ENCODE results near the gene AFAP1. TPM values are rescaled to one million over a fixed set of nuclear protein-coding genes. Genes with fewer than 3 reads are reported as not detected.

The AFAP1 gene
- total RNA-seq, 1 experiment from 2014 or later: 42.1 TPM

- Histone ChIP-seq H3K27me3 (ENCODE audit: low read length) (no peaks in the 10 kb centered on the region), H4K20me1 (ENCODE audit: low read length) (no peaks in the 10 kb centered on the region), H3K9me2 (replicated peaks; ENCODE audit: low read length) (no peaks in the 10 kb centered on the region), H3K27ac (ENCODE audit: low read length) (no peak overlapping the region), H3K4me1 (ENCODE audit: insufficient read depth, low read length) (peaks cover 32% of the 10 kb centered on the region), H3K9me3 (ENCODE audit: low read length) (peaks cover 7% of the 10 kb centered on the region; the same call in 1 of the 2 replicates), H3K4me2 (ENCODE audit: low read length) (no peak overlapping the region), H3K79me2 (ENCODE audit: low read length) (peaks cover 25% of the 10 kb centered on the region), H3K36me3 (ENCODE audit: low read depth, low read length) (peaks cover 58% of the 10 kb centered on the region), H2AFZ (ENCODE audit: low read length) (no peak overlapping the region), H3F3A (ENCODE audit: low read length, unreplicated experiment) (no peaks in the 10 kb centered on the region), H3K9ac (ENCODE audit: low read length) (no peak overlapping the region), H3K4me3 (ENCODE audit: low read length) (no peak overlapping the region)
- BruUV-seq (replicated peaks): no TSS peak
- no peak for TF ChIP-seq CTCF (conservative IDR thresholded peaks at IDR 0.05; ENCODE audit: low read depth, low read length)
- no peak for TF ChIP-seq EZH2phosphoT487 (IDR thresholded peaks at IDR 0.05; ENCODE audit: borderline replicate concordance, low read length)
- TF ChIP-seq EZH2 (IDR thresholded peaks at IDR 0.05; ENCODE audit: low read length, unreplicated experiment): no peak
- no peak for DNase-seq
- POLR2A ChIA-PET (ENCODE audit: unreplicated experiment): interaction anchor here (0.7 kb wide), 1 partner anchor 168 kb away, joined by 5 read pairs; no protein-coding TSS in a partner anchor
- CTCF ChIA-PET: no interaction called here
- no peak for ATAC-seq
- intact Hi-C loops (cut with micrococcal nuclease): no loop called here
Observed at GRCh38 chr4:7808181-7808580, 131.5 kb downstream of the AFAP1 start.

DNA sequence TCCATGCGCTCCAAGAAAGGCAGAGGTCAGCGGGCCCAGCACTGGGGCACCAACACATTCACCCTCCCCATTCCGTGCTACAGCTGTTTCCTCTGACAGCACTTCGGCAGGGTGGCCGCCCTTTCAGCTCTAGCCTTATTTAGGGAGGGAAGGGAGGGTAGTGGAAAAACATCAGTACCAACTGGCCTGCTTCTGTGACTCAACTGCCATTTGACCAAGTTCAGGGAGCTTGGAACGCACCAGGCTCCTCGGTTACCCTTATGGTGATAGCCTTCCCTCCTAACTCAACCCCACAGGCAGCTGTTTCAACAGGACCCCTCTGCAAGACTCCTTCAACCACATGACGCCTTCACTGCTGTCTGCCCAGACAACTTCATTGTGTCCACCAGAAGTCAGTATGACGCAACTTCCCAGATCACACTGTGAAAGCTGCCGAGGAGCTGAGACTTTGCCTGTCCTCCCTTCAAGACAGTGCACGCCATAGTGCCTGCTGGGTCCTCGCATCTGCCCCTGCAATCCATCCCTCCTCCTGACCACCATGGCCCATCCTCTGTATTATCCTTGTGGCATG is 132.2 kb downstream of the AFAP1 start:
- H2AFZ ChIP-seq (ENCODE audit: low read length): no peak overlapping the region
- POLR2A ChIA-PET (ENCODE audit: unreplicated experiment): no interaction called here
- H3K9me3 ChIP-seq (ENCODE audit: low read length): peaks cover 7% of the 10 kb centered on the region; the same call in 1 of the 2 replicates
- CTCF ChIA-PET: no interaction called here
- DNase-seq: no peak
- no TSS peak for BruUV-seq (replicated peaks)
- H3K36me3 ChIP-seq (ENCODE audit: low read depth, low read length): peaks cover 52% of the 10 kb centered on the region
- no peaks in the 10 kb centered on the region for H3K9me2 ChIP-seq (replicated peaks; ENCODE audit: low read length)
- peaks cover 20% of the 10 kb centered on the region for H3K79me2 ChIP-seq (ENCODE audit: low read length)
- H3K4me2 ChIP-seq (ENCODE audit: low read length): no peak overlapping the region
- H3K27ac ChIP-seq (ENCODE audit: low read length): no peak overlapping the region
- no peaks in the 10 kb centered on the region for H4K20me1 ChIP-seq (ENCODE audit: low read length)
- H3K9ac ChIP-seq (ENCODE audit: low read length): no peak overlapping the region
- ATAC-seq: no peak
- H3K27me3 ChIP-seq (ENCODE audit: low read length): no peaks in the 10 kb centered on the region
- TF ChIP-seq CTCF (conservative IDR thresholded peaks at IDR 0.05; ENCODE audit: low read depth, low read length) (no peak), EZH2phosphoT487 (IDR thresholded peaks at IDR 0.05; ENCODE audit: borderline replicate concordance, low read length) (no peak), EZH2 (IDR thresholded peaks at IDR 0.05; ENCODE audit: low read length, unreplicated experiment) (no peak)
- H3F3A ChIP-seq (ENCODE audit: low read length, unreplicated experiment): no peaks in the 10 kb centered on the region
- intact Hi-C loops (cut with micrococcal nuclease): no loop called here
- H3K4me3 ChIP-seq (ENCODE audit: low read length): no peak overlapping the region
- H3K4me1 ChIP-seq (ENCODE audit: insufficient read depth, low read length): peaks cover 32% of the 10 kb centered on the region

GRCh38 chr4:7806338-7807090 is 133.1 kb downstream of the AFAP1 start:
- Histone ChIP-seq H3K4me2 (ENCODE audit: low read length) (0 out of 2 replicates have a peak overlapping the region, but pooled peaks have one; percentile 44), H3K4me1 (ENCODE audit: insufficient read depth, low read length) (peaks cover 32% of the 10 kb centered on the region), H3K27me3 (ENCODE audit: low read length) (no peaks in the 10 kb centered on the region), H3K4me3 (ENCODE audit: low read length) (no peak overlapping the region), H3K9me3 (ENCODE audit: low read length) (peaks cover 7% of the 10 kb centered on the region; the same call in 1 of the 2 replicates), H3K36me3 (ENCODE audit: low read depth, low read length) (peaks cover 46% of the 10 kb centered on the region), H3F3A (ENCODE audit: low read length, unreplicated experiment) (no peaks in the 10 kb centered on the region), H3K27ac (ENCODE audit: low read length) (peak overlapping the region; percentile 47), H2AFZ (ENCODE audit: low read length) (no peak overlapping the region), H3K9me2 (replicated peaks; ENCODE audit: low read length) (no peaks in the 10 kb centered on the region), H3K79me2 (ENCODE audit: low read length) (peaks cover 20% of the 10 kb centered on the region), H4K20me1 (ENCODE audit: low read length) (no peaks in the 10 kb centered on the region), H3K9ac (ENCODE audit: low read length) (no peak overlapping the region)
- ATAC-seq (no peak; the same call in 1 of the 2 replicates), DNase-seq (no peak)
- BruUV-seq (replicated peaks): no TSS peak
- CTCF ChIA-PET: no interaction called here
- intact Hi-C loops (cut with micrococcal nuclease): no loop called here
- TF ChIP-seq EZH2 (IDR thresholded peaks at IDR 0.05; ENCODE audit: low read length, unreplicated experiment) (no peak), CTCF (conservative IDR thresholded peaks at IDR 0.05; ENCODE audit: low read depth, low read length) (no peak), EZH2phosphoT487 (IDR thresholded peaks at IDR 0.05; ENCODE audit: borderline replicate concordance, low read length) (no peak)
- POLR2A ChIA-PET (ENCODE audit: unreplicated experiment): no interaction called here
